Endothelial cell of umbilical vein (primary cell): Measurements from ENCODE around the gene NFATC2IP. TPM values are rescaled to one million over a fixed set of nuclear protein-coding genes. Genes with fewer than 3 reads are reported as not detected.

ENCODE experiments used
- BruUV-seq: library from RNA; stranded (reverse); fragments of 400-500 nt; replicated peaks from 2 replicates; lab custom pipeline; 2021; lab: Mats Ljungman, UMichigan
- CTCF ChIA-PET: fragments of 300-600, 350-600 bp; sonication (Branson Sonifier 250); formaldehyde crosslinking; loops from one replicate; lab custom pipeline; 2021; ENCODE audit warnings: antibody characterized with exemption, inconsistent platforms; lab: Charles Lee
- POLR2A ChIA-PET: fragments of 300-600, 350-600 bp; sonication (Branson Sonifier 250); formaldehyde crosslinking; loops from one replicate; lab custom pipeline; 2021; ENCODE audit warnings: antibody characterized with exemption, inconsistent platforms; lab: Charles Lee
- DNase-seq: peaks from one replicate; pipeline ENCODE4 v3.0.0-alpha.2; 2011; ENCODE audit warnings: low read depth, low spot score
- FAIRE-seq: peaks from 2 replicates; lab custom pipeline; 2011; peaks lifted over from hg19 to GRCh38; lab: Jason Lieb, UNC
- H2AFZ ChIP-seq: 2 replicates; pipeline ENCODE4 v1.6.0; 2012; ENCODE audit warnings: low read depth, low read length, control low read depth, inconsistent platforms
- H3K27ac ChIP-seq: 2 replicates; pipeline ENCODE4 v1.5.1; 2011; ENCODE audit warnings: low read depth, mild to moderate bottlenecking, control low read depth, low read length, moderate library complexity; ENCODE audit not compliant: insufficient read depth
- H3K27me3 ChIP-seq, 2 experiments: 2 replicates each; pipeline versions ENCODE4 v1.6.0 to v1.6.1; 2011; ENCODE audit warnings: low read length in 2 of 2, mixed read lengths in 1 of 2; ENCODE audit not compliant: control insufficient read depth in 2 of 2, insufficient read depth in 2 of 2
- H3K36me3 ChIP-seq, 2 experiments: 2 replicates in 1 of 2; 3 replicates in 1 of 2; pipeline ENCODE4 v1.5.1; 2011; ENCODE audit warnings: low read length in 2 of 2, mild to moderate bottlenecking in 1 of 2, moderate library complexity in 1 of 2; ENCODE audit not compliant: control insufficient read depth in 2 of 2, insufficient read depth in 2 of 2; ENCODE audit errors: extremely low read depth in 1 of 2
- H3K4me1 ChIP-seq: 3 replicates; pipeline ENCODE4 v1.5.1; 2011; ENCODE audit warnings: mild to moderate bottlenecking, low read length; ENCODE audit not compliant: control insufficient read depth, insufficient read depth; ENCODE audit errors: extremely low read depth
- H3K4me2 ChIP-seq: 2 replicates; pipeline ENCODE4 v1.6.1; 2011; ENCODE audit warnings: low read length, control low read depth, mixed read lengths; ENCODE audit not compliant: insufficient read depth
- H3K4me3 ChIP-seq, 3 experiments: fragments of 200-600 bp in 1 of 3; sonication (generic), shearing (Covaris generic) in 1 of 3; replicated peaks in 1 of 3; 2 replicates each; pipeline ENCODE4 v1.5.1; 2011 to 2016; ENCODE audit warnings: control low read depth in 3 of 3, low read length in 3 of 3, mild to moderate bottlenecking in 2 of 3, inconsistent platforms in 1 of 3, low read depth in 1 of 3, moderate library complexity in 1 of 3; ENCODE audit not compliant: insufficient read depth in 1 of 3
- H3K79me2 ChIP-seq: 2 replicates; pipeline ENCODE4 v1.6.0; 2012; ENCODE audit warnings: low read length, inconsistent platforms; ENCODE audit not compliant: control insufficient read depth, insufficient read depth
- H3K9ac ChIP-seq: replicated peaks from 2 replicates; pipeline ENCODE3; 2011; ENCODE audit warnings: low read length, control low read depth; ENCODE audit not compliant: insufficient read depth; ENCODE audit errors: extremely low read depth
- H3K9me1 ChIP-seq: replicated peaks from 3 replicates; pipeline ENCODE4 v1.6.0; 2011; ENCODE audit warnings: mild to moderate bottlenecking, low read length; ENCODE audit not compliant: control insufficient read depth, insufficient read depth; ENCODE audit errors: extremely low read depth
- H3K9me3 ChIP-seq: replicated peaks from 2 replicates; pipeline ENCODE4 v1.5.1; 2012; ENCODE audit warnings: low read length, inconsistent platforms; ENCODE audit not compliant: control insufficient read depth, insufficient read depth
- H4K20me1 ChIP-seq: replicated peaks from 2 replicates; pipeline ENCODE3; 2011; ENCODE audit warnings: mild to moderate bottlenecking, low read length; ENCODE audit not compliant: control insufficient read depth, insufficient read depth; ENCODE audit errors: extremely low read depth
- EZH2 ChIP-seq: IDR thresholded peaks from 2 replicates; pipeline ENCODE4 v1.6.1; 2012; ENCODE audit warnings: borderline replicate concordance, low read depth, mild to moderate bottlenecking, moderate library complexity, low read length, inconsistent platforms; ENCODE audit not compliant: severe bottlenecking
- FOS ChIP-seq: IDR thresholded peaks from 2 replicates; pipeline ENCODE4 v1.6.1; 2011; ENCODE audit warnings: mild to moderate bottlenecking, low read length, moderate library complexity, borderline replicate concordance; ENCODE audit not compliant: insufficient read depth
- GATA2 ChIP-seq: IDR thresholded peaks from 2 replicates; pipeline ENCODE4 v1.7.0; 2011; ENCODE audit warnings: low read depth, mild to moderate bottlenecking, moderate library complexity, mixed read lengths, low read length; ENCODE audit not compliant: insufficient read length, insufficient read depth
- JUN ChIP-seq: IDR thresholded peaks from 2 replicates; pipeline ENCODE4 v1.6.1; 2011; ENCODE audit warnings: borderline replicate concordance, low read depth; ENCODE audit not compliant: insufficient read length, insufficient read depth
- MYC ChIP-seq: IDR thresholded peaks from one replicate; pipeline ENCODE4 v1.6.1; 2011; ENCODE audit warnings: mild to moderate bottlenecking, low read depth, low read length
- POLR2A ChIP-seq: IDR thresholded peaks from 2 replicates; pipeline ENCODE4 v1.6.1; 2012; ENCODE audit warnings: low read depth, mild to moderate bottlenecking, control low read depth, low read length
- POLR2AphosphoS5 ChIP-seq: IDR thresholded peaks from 2 replicates; pipeline ENCODE4 v1.6.1; 2012; ENCODE audit warnings: low read depth, mild to moderate bottlenecking, control low read depth, low read length, moderate library complexity; ENCODE audit not compliant: insufficient read depth
- dilution Hi-C: fragments of 300-500 bp; cut with MboI; formaldehyde crosslinking; loops from one replicate; pipeline ENCODE4 v1.15.0; 2019; ENCODE audit warnings: low sequenced_read_pairs; ENCODE audit not compliant: extremely low pct_ligation_motif_present
- intact Hi-C: fragments of 100-400 bp; cut with micrococcal nuclease; formaldehyde crosslinking; loops from one replicate; pipeline ENCODE4 v1.10.0; 2022
- polyA plus RNA-seq, 4 experiments: library from polyadenylated mRNA; depleted of rRNA in 3 of 4; stranded (reverse) in 3 of 4; unstranded in 1 of 4; fragments of >200 nt; gene quantifications; 2 replicates each; pipeline versions ENCODE4 v1.2.1 to v1.2.3, GENCODE V29; 2011 to 2012; ENCODE audit warnings: missing spikeins in 1 of 4
- total RNA-seq: library from RNA; stranded (reverse); gene quantifications from 2 replicates; pipeline ENCODE4 v1.2.3, GENCODE V29; 2021
- TF ChIP-seq, protein P1 (sequence below): IDR thresholded peaks from 2 replicates; pipeline ENCODE4 v1.6.1; 2011; ENCODE audit not compliant: insufficient read depth, insufficient read length
- TF ChIP-seq, protein P2 (sequence below), 2 donors: IDR thresholded peaks; 1 replicate in 1 of 2; 2 replicates in 1 of 2; pipeline ENCODE4 v1.5.1; 2011; ENCODE audit warnings: low read length in 2 of 2, mild to moderate bottlenecking in 2 of 2, moderate library complexity in 2 of 2, control low read depth in 1 of 2, inconsistent platforms in 1 of 2, low read depth in 1 of 2; ENCODE audit not compliant: insufficient read depth in 1 of 2; ENCODE audit errors: extremely low read depth in 1 of 2

The NFATC2IP gene
- total and polyA plus RNA-seq, 2 donors (not counting 3 experiments of a cell fraction or from before 2014, with no cell fraction given): 64.1 to 69.6 TPM

DNA sequence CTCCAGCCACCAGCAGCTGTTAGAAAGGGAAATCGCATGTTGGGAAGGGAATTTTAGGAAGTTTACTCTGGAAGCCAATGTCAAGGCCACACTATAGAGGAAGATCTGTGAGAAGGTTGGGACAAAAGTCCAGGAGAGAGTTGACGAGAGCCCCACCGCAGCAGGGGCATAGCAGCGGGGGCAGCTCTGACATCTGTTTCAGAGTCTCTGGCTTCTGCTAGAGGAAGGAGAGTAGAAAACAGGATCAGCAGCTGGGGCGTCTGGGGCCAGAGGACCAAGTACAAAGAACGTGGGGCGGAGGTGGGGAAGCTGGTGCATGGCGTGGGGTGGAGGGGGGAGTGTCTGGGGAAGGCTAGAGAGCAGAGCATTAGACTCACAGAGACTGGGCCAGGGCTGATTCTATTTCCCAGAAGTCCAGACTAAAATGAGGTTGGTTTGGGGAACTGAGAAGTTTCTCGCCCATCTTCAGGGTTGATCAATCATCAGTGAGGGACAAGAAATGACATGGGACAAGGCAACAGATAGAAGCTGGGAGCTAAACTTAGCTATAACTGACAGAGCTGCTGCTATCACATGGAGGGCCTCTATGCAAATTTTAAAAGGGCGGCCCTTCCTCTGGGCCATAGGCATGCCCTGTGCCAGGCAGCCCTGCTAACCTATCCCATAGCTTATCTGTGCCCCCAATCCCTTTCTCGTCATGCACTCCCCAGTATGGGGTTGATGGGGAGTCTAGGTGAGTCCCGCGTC is 26.9 kb upstream of the NFATC2IP start:
- Histone ChIP-seq H3K4me2 (no peak overlapping the region), H3K9me1 (no peaks in the 10 kb centered on the region), H4K20me1 (no peaks in the 10 kb centered on the region), H3K79me2 (no peaks in the 10 kb centered on the region), H3K9me3 (no peaks in the 10 kb centered on the region), H3K4me3 (no peak overlapping the region), H3K27ac (no peak overlapping the region), H3K4me1 (no peaks in the 10 kb centered on the region), H3K36me3 (peaks cover 0 to 7% of the 10 kb centered on the region in 2 experiments), H2AFZ (no peak overlapping the region), H3K9ac (no peak overlapping the region), H3K27me3 (no peaks in the 10 kb centered on the region)
- no peak for DNase-seq
- TF ChIP-seq, protein P1, sequence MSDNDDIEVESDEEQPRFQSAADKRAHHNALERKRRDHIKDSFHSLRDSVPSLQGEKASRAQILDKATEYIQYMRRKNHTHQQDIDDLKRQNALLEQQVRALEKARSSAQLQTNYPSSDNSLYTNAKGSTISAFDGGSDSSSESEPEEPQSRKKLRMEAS: no peak
- TF ChIP-seq FOS: no peak
- TF ChIP-seq POLR2AphosphoS5: no peak
- TF ChIP-seq GATA2: no peak
- no peak for TF ChIP-seq MYC
- TF ChIP-seq EZH2: no peak
- no peak for TF ChIP-seq POLR2A
- TF ChIP-seq, protein P2, sequence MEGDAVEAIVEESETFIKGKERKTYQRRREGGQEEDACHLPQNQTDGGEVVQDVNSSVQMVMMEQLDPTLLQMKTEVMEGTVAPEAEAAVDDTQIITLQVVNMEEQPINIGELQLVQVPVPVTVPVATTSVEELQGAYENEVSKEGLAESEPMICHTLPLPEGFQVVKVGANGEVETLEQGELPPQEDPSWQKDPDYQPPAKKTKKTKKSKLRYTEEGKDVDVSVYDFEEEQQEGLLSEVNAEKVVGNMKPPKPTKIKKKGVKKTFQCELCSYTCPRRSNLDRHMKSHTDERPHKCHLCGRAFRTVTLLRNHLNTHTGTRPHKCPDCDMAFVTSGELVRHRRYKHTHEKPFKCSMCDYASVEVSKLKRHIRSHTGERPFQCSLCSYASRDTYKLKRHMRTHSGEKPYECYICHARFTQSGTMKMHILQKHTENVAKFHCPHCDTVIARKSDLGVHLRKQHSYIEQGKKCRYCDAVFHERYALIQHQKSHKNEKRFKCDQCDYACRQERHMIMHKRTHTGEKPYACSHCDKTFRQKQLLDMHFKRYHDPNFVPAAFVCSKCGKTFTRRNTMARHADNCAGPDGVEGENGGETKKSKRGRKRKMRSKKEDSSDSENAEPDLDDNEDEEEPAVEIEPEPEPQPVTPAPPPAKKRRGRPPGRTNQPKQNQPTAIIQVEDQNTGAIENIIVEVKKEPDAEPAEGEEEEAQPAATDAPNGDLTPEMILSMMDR (IDR thresholded peaks at IDR 0.05; ENCODE audit: extremely low read depth in 1 of 2, insufficient read depth in 1 of 2, low read depth in 1 of 2, low read length in 2 of 2): no peak
- TF ChIP-seq JUN: no peak
- ChIA-PET CTCF (interaction anchor here (1.0 to 2.2 kb wide), 3 partner anchors 12 to 21 kb away, joined by 4 to 8 read pairs (median 5); no protein-coding TSS in a partner anchor), POLR2A (no interaction called here)
- intact Hi-C loops: loop anchor here (2.0 kb wide), 1 partner anchor 61 kb away; the partner anchor contains the start of gene SH2B1
- dilution Hi-C loops: no loop called here
- FAIRE-seq: no peak
- TSS peak; percentile 22 for BruUV-seq
